WTC11 (cell line): ENCODE results near the gene TEDC2. TPM values are rescaled to one million over a fixed set of nuclear protein-coding genes. Genes with fewer than 3 reads are reported as not detected.

ENCODE experiments used
- ATAC-seq: fragments of 200-7000 bp; cut with Tn5 transposase; 2 replicates; pipeline ENCODE4 v1.10.0; 2021; ENCODE audit warnings: mild to moderate bottlenecking, moderate library complexity
- CTCF ChIA-PET: fragments of 300-600 bp; sonication (Branson Sonifier 250); formaldehyde crosslinking; loops from one replicate; lab custom pipeline; 2021; ENCODE audit warnings: antibody characterized with exemption; lab: Charles Lee
- POLR2A ChIA-PET: fragments of 350-600 bp; sonication (Branson Sonifier 250); formaldehyde crosslinking; loops from one replicate; lab custom pipeline; 2021; ENCODE audit warnings: antibody characterized with exemption; lab: Charles Lee
- DNase-seq: peaks from one replicate; pipeline ENCODE4 v3.0.0; 2021; ENCODE audit warnings: low spot score
- H3K27ac Mint-ChIP-seq: 2 replicates; pipeline ENCODE4 v1.8.0; 2021; ENCODE audit warnings: mixed read lengths
- H3K27me3 Mint-ChIP-seq: 2 replicates; pipeline ENCODE4 v1.8.0; 2021; ENCODE audit warnings: low read depth, mild to moderate bottlenecking, moderate library complexity, mixed read lengths
- H3K36me3 Mint-ChIP-seq: 2 replicates; pipeline ENCODE4 v1.8.0; 2021; ENCODE audit warnings: mixed read lengths
- H3K4me1 Mint-ChIP-seq: 2 replicates; pipeline ENCODE4 v1.8.0; 2022; ENCODE audit warnings: mixed read lengths
- H3K4me3 Mint-ChIP-seq: 2 replicates; pipeline ENCODE4 v1.8.0; 2021; ENCODE audit warnings: mild to moderate bottlenecking, moderate library complexity, mixed read lengths
- H3K9me3 Mint-ChIP-seq: 2 replicates; pipeline ENCODE4 v1.8.0; 2021; ENCODE audit warnings: mixed read lengths
- ELF4 ChIP-seq: sonication (generic); formaldehyde crosslinking; IDR thresholded peaks from 2 replicates; pipeline ENCODE4 v1.8.1; 2022; ENCODE audit warnings: low read depth, mild to moderate bottlenecking, moderate library complexity, missing genetic modification reagents
- GRHL2 ChIP-seq: fragments of 250-450 bp; sonication (Bioruptor Pico); IDR thresholded peaks from 2 replicates; pipeline ENCODE4 v1.8.0; 2022; ENCODE audit warnings: mild to moderate bottlenecking, moderate library complexity; ENCODE audit not compliant: insufficient replicate concordance, severe bottlenecking
- IRF2 ChIP-seq: sonication (generic); formaldehyde crosslinking; IDR thresholded peaks from 2 replicates; pipeline ENCODE4 v1.8.0; 2022; ENCODE audit warnings: low read depth, missing genetic modification reagents, borderline replicate concordance
- MXD4 ChIP-seq: fragments of 250-450 bp; sonication (Bioruptor Pico); IDR thresholded peaks from 2 replicates; pipeline ENCODE4 v1.8.0; 2021; ENCODE audit warnings: mild to moderate bottlenecking, moderate library complexity, borderline replicate concordance
- MYBL2 ChIP-seq: sonication (generic); formaldehyde crosslinking; IDR thresholded peaks from 2 replicates; pipeline ENCODE4 v1.8.1; 2023; ENCODE audit warnings: mild to moderate bottlenecking, moderate library complexity, missing genetic modification reagents
- NFATC4 ChIP-seq: fragments of 250-450 bp; sonication (Bioruptor Pico); IDR thresholded peaks from 2 replicates; pipeline ENCODE4 v1.9.0; 2021; ENCODE audit warnings: mild to moderate bottlenecking
- NR3C1 ChIP-seq: sonication (generic); formaldehyde crosslinking; conservative IDR thresholded peaks from 2 replicates; pipeline ENCODE4 v1.8.1; 2023; ENCODE audit warnings: low read depth, mild to moderate bottlenecking, missing genetic modification reagents
- OVOL2 ChIP-seq: fragments of 250-450 bp; sonication (Bioruptor Pico); IDR thresholded peaks from 2 replicates; pipeline ENCODE4 v1.9.0; 2021; ENCODE audit warnings: mild to moderate bottlenecking, borderline replicate concordance
- SOX15 ChIP-seq: fragments of 250-450 bp; sonication (Bioruptor Pico); IDR thresholded peaks from 2 replicates; pipeline ENCODE4 v1.9.0; 2021; ENCODE audit warnings: mild to moderate bottlenecking
- TEAD1 ChIP-seq: sonication (generic); formaldehyde crosslinking; IDR thresholded peaks from 2 replicates; pipeline ENCODE4 v1.8.0; 2022; ENCODE audit warnings: mild to moderate bottlenecking, missing genetic modification reagents
- TP53 ChIP-seq: sonication (generic); formaldehyde crosslinking; IDR thresholded peaks from 2 replicates; pipeline ENCODE4 v1.8.1; 2023; ENCODE audit warnings: mild to moderate bottlenecking, missing genetic modification reagents
- total RNA-seq: library from RNA; stranded (reverse); gene quantifications from 3 replicates; pipeline ENCODE4 v1.2.3, GENCODE V29; 2021
- TF ChIP-seq, protein P1 (sequence below): fragments of 250-450 bp; sonication (Bioruptor Pico); IDR thresholded peaks from 2 replicates; pipeline ENCODE4 v1.9.0; 2021; ENCODE audit warnings: mild to moderate bottlenecking
- TF ChIP-seq, protein P2 (sequence below): sonication (generic); formaldehyde crosslinking; IDR thresholded peaks from 2 replicates; pipeline ENCODE4 v1.8.1; 2022; ENCODE audit warnings: mild to moderate bottlenecking, missing genetic modification reagents, moderate library complexity, borderline replicate concordance
- TF ChIP-seq, protein P3 (sequence below): sonication (generic); formaldehyde crosslinking; IDR thresholded peaks from 2 replicates; pipeline ENCODE4 v1.8.0; 2023; ENCODE audit warnings: mild to moderate bottlenecking, missing genetic modification reagents
- TF ChIP-seq, protein P4 (sequence below): sonication (generic); formaldehyde crosslinking; IDR thresholded peaks from 2 replicates; pipeline ENCODE4 v1.8.0; 2022; ENCODE audit warnings: mild to moderate bottlenecking, missing genetic modification reagents
- TF ChIP-seq, protein P5 (sequence below): sonication (generic); formaldehyde crosslinking; conservative IDR thresholded peaks from 2 replicates; pipeline ENCODE4 v1.8.1; 2022; ENCODE audit warnings: mild to moderate bottlenecking, missing genetic modification reagents
- TF ChIP-seq, protein P6 (sequence below): sonication (generic); formaldehyde crosslinking; conservative IDR thresholded peaks from 2 replicates; pipeline ENCODE4 v1.8.1; 2023; ENCODE audit warnings: mild to moderate bottlenecking, low read depth, missing genetic modification reagents, moderate library complexity
- TF ChIP-seq, protein P7 (sequence below): sonication (generic); formaldehyde crosslinking; IDR thresholded peaks from 2 replicates; pipeline ENCODE4 v1.8.0; 2022; ENCODE audit warnings: missing genetic modification reagents

TEDC2 gene
- total RNA-seq, 1 experiment from 2014 or later, result 61.6 TPM

DNA sequence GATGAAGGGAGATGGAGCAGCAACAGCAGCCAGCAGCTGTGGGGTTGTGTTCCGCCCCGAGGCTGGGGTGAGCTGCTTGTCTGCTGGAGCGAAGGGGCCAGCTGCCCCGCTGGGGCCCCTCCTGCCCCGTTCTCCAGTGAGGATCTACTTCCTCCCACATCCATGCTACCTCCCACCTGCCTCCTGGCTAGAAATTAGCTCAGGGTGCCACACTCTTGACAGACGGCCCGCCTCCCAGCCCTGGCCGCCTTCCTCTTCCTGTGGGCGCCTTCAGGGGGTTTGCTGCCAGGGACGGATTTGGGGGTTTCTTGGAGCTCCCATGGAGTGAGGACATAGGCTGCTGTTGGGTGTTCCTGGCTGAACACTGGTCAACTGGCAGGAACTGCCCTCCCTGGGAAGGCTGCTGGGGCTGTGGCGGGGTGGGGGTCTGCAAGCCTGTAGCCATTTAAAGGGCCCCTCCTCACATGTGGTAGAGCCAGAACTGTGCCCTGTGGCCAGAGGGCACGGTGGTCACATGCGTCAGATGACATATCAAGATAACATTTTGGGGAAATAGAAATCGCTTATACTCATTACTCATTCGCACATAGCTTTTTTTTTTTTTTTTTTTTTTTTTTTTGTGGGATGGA, 28.1 kb downstream of the TEDC2 start:
- no peaks in the 10 kb centered on the region for H3K36me3 Mint-ChIP-seq
- POLR2A ChIA-PET, result no interaction called here
- CTCF ChIA-PET, result interaction anchor here (0.6 to 2.1 kb wide), 3 partner anchors 13 to 262 kb away, joined by 3 to 12 read pairs (median 5); no protein-coding TSS in a partner anchor
- no peak for DNase-seq
- no peak overlapping the region for H3K4me3 Mint-ChIP-seq
- H3K27me3 Mint-ChIP-seq, result no peaks in the 10 kb centered on the region
- H3K27ac Mint-ChIP-seq, result no peak overlapping the region
- TF ChIP-seq, protein P1, sequence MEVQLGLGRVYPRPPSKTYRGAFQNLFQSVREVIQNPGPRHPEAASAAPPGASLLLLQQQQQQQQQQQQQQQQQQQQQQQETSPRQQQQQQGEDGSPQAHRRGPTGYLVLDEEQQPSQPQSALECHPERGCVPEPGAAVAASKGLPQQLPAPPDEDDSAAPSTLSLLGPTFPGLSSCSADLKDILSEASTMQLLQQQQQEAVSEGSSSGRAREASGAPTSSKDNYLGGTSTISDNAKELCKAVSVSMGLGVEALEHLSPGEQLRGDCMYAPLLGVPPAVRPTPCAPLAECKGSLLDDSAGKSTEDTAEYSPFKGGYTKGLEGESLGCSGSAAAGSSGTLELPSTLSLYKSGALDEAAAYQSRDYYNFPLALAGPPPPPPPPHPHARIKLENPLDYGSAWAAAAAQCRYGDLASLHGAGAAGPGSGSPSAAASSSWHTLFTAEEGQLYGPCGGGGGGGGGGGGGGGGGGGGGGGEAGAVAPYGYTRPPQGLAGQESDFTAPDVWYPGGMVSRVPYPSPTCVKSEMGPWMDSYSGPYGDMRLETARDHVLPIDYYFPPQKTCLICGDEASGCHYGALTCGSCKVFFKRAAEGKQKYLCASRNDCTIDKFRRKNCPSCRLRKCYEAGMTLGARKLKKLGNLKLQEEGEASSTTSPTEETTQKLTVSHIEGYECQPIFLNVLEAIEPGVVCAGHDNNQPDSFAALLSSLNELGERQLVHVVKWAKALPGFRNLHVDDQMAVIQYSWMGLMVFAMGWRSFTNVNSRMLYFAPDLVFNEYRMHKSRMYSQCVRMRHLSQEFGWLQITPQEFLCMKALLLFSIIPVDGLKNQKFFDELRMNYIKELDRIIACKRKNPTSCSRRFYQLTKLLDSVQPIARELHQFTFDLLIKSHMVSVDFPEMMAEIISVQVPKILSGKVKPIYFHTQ (CRISPR knock-in tag), result no peak
- TF ChIP-seq TEAD1 (CRISPR knock-in tag) (no peak), ELF4 (CRISPR knock-in tag) (no peak), NR3C1 (no peak)
- TF ChIP-seq, protein P2, sequence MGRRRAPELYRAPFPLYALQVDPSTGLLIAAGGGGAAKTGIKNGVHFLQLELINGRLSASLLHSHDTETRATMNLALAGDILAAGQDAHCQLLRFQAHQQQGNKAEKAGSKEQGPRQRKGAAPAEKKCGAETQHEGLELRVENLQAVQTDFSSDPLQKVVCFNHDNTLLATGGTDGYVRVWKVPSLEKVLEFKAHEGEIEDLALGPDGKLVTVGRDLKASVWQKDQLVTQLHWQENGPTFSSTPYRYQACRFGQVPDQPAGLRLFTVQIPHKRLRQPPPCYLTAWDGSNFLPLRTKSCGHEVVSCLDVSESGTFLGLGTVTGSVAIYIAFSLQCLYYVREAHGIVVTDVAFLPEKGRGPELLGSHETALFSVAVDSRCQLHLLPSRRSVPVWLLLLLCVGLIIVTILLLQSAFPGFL (CRISPR knock-in tag), result no peak
- TF ChIP-seq, protein P3, sequence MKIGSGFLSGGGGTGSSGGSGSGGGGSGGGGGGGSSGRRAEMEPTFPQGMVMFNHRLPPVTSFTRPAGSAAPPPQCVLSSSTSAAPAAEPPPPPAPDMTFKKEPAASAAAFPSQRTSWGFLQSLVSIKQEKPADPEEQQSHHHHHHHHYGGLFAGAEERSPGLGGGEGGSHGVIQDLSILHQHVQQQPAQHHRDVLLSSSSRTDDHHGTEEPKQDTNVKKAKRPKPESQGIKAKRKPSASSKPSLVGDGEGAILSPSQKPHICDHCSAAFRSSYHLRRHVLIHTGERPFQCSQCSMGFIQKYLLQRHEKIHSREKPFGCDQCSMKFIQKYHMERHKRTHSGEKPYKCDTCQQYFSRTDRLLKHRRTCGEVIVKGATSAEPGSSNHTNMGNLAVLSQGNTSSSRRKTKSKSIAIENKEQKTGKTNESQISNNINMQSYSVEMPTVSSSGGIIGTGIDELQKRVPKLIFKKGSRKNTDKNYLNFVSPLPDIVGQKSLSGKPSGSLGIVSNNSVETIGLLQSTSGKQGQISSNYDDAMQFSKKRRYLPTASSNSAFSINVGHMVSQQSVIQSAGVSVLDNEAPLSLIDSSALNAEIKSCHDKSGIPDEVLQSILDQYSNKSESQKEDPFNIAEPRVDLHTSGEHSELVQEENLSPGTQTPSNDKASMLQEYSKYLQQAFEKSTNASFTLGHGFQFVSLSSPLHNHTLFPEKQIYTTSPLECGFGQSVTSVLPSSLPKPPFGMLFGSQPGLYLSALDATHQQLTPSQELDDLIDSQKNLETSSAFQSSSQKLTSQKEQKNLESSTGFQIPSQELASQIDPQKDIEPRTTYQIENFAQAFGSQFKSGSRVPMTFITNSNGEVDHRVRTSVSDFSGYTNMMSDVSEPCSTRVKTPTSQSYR, result no peak
- TF ChIP-seq, protein P4, sequence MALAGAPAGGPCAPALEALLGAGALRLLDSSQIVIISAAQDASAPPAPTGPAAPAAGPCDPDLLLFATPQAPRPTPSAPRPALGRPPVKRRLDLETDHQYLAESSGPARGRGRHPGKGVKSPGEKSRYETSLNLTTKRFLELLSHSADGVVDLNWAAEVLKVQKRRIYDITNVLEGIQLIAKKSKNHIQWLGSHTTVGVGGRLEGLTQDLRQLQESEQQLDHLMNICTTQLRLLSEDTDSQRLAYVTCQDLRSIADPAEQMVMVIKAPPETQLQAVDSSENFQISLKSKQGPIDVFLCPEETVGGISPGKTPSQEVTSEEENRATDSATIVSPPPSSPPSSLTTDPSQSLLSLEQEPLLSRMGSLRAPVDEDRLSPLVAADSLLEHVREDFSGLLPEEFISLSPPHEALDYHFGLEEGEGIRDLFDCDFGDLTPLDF (CRISPR knock-in tag), result no peak
- TF ChIP-seq, protein P5, sequence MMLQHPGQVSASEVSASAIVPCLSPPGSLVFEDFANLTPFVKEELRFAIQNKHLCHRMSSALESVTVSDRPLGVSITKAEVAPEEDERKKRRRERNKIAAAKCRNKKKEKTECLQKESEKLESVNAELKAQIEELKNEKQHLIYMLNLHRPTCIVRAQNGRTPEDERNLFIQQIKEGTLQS, result no peak
- TF ChIP-seq, all 79 proteins: peak for 0
- no peaks in the 10 kb centered on the region for H3K9me3 Mint-ChIP-seq
- 0 out of 2 replicates have a peak, but pooled peaks cover 4% of the 10 kb centered on the region for H3K4me1 Mint-ChIP-seq
- no peak for ATAC-seq

DNA sequence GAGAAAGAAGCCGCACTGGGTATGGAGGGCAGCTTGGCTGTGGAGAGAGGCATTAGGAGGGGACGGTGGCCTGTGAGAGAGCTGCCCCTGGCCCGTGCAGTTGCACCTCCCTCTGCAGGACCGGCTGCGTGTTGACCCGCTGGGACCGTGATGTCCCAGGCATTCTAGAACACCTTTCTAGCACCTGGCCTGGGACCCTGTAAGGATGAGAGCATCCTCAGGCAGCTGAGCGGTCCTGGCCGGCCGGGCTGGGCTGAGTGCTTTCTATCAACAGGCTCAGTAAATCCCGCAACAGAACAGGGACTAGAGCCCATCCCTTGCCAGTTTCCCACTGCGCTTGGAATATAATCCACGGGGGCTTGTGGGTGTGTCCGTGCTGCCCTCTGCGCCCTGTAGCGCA, 29.7 kb downstream of the TEDC2 start:
- DNase-seq, result no peak
- ChIA-PET POLR2A (no interaction called here), CTCF (interaction anchor here (2.1 kb wide), 1 partner anchor 12 kb away, joined by 12 read pairs; no protein-coding TSS in a partner anchor)
- no peak overlapping the region for H3K4me3 Mint-ChIP-seq
- no peaks in the 10 kb centered on the region for H3K27me3 Mint-ChIP-seq
- H3K27ac Mint-ChIP-seq, result peak overlapping the region; percentile 60; the same call in 1 of the 2 replicates
- H3K36me3 Mint-ChIP-seq, result no peaks in the 10 kb centered on the region
- no peak for ATAC-seq
- 0 out of 2 replicates have a peak, but pooled peaks cover 4% of the 10 kb centered on the region for H3K4me1 Mint-ChIP-seq
- no peaks in the 10 kb centered on the region for H3K9me3 Mint-ChIP-seq
- TF ChIP-seq IRF2 (CRISPR knock-in tag), result no peak
- TF ChIP-seq SOX15, result no peak
- no peak for TF ChIP-seq MYBL2 (CRISPR knock-in tag)
- no peak for TF ChIP-seq OVOL2 (CRISPR knock-in tag)
- TF ChIP-seq TP53 (CRISPR knock-in tag), result no peak
- TF ChIP-seq MXD4, result no peak
- no peak for TF ChIP-seq NFATC4 (CRISPR knock-in tag)
- no peak for TF ChIP-seq GRHL2 (CRISPR knock-in tag)
- TF ChIP-seq, protein P6, sequence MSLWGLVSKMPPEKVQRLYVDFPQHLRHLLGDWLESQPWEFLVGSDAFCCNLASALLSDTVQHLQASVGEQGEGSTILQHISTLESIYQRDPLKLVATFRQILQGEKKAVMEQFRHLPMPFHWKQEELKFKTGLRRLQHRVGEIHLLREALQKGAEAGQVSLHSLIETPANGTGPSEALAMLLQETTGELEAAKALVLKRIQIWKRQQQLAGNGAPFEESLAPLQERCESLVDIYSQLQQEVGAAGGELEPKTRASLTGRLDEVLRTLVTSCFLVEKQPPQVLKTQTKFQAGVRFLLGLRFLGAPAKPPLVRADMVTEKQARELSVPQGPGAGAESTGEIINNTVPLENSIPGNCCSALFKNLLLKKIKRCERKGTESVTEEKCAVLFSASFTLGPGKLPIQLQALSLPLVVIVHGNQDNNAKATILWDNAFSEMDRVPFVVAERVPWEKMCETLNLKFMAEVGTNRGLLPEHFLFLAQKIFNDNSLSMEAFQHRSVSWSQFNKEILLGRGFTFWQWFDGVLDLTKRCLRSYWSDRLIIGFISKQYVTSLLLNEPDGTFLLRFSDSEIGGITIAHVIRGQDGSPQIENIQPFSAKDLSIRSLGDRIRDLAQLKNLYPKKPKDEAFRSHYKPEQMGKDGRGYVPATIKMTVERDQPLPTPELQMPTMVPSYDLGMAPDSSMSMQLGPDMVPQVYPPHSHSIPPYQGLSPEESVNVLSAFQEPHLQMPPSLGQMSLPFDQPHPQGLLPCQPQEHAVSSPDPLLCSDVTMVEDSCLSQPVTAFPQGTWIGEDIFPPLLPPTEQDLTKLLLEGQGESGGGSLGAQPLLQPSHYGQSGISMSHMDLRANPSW (CRISPR knock-in tag), result no peak
- TF ChIP-seq, protein P7, sequence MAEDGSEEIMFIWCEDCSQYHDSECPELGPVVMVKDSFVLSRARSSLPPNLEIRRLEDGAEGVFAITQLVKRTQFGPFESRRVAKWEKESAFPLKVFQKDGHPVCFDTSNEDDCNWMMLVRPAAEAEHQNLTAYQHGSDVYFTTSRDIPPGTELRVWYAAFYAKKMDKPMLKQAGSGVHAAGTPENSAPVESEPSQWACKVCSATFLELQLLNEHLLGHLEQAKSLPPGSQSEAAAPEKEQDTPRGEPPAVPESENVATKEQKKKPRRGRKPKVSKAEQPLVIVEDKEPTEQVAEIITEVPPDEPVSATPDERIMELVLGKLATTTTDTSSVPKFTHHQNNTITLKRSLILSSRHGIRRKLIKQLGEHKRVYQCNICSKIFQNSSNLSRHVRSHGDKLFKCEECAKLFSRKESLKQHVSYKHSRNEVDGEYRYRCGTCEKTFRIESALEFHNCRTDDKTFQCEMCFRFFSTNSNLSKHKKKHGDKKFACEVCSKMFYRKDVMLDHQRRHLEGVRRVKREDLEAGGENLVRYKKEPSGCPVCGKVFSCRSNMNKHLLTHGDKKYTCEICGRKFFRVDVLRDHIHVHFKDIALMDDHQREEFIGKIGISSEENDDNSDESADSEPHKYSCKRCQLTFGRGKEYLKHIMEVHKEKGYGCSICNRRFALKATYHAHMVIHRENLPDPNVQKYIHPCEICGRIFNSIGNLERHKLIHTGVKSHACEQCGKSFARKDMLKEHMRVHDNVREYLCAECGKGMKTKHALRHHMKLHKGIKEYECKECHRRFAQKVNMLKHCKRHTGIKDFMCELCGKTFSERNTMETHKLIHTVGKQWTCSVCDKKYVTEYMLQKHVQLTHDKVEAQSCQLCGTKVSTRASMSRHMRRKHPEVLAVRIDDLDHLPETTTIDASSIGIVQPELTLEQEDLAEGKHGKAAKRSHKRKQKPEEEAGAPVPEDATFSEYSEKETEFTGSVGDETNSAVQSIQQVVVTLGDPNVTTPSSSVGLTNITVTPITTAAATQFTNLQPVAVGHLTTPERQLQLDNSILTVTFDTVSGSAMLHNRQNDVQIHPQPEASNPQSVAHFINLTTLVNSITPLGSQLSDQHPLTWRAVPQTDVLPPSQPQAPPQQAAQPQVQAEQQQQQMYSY, result no peak
